ENCODE results near the gene HOXA6.

HOXA6 gene

GRCh38 chr7:27161214-27161720 is 13.7 kb upstream of the HOXA6 start:
- peak; percentile 14 for DNase-seq (ENCODE audit: low spot score)

GRCh38 chr7:27160546-27161213 is 13.1 kb upstream of the HOXA6 start:
- peak; percentile 79 for DNase-seq (ENCODE audit: low spot score)

- DNase-seq (ENCODE audit: low spot score): no peak
These were observed 12.6 kb upstream of the HOXA6 start for GRCh38 chr7:27160145-27160545.

- no peak for DNase-seq (ENCODE audit: low spot score)
These were observed 11.9 kb upstream of the HOXA6 start for GRCh38 chr7:27159266-27160144.

GRCh38 chr7:27158436-27159265 is 11.1 kb upstream of the HOXA6 start:
- no peak for DNase-seq (ENCODE audit: low spot score)

GRCh38 chr7:27157702-27158431 is 10.3 kb upstream of the HOXA6 start:
- DNase-seq (ENCODE audit: low spot score): no peak

- DNase-seq (ENCODE audit: low spot score): peak; percentile 23
These were observed 9.5 kb upstream of the HOXA6 start for GRCh38 chr7:27156916-27157701.

- peak; percentile 83 for DNase-seq (ENCODE audit: low spot score)
These were observed 8.9 kb upstream of the HOXA6 start, which contains the start of gene HOXA7 for GRCh38 chr7:27156508-27156898. Gene HOXA7 (minus strand): TSS chr7:27156675. CDS start chr7:27156545, 130 bp downstream.

GRCh38 chr7:27155816-27156507 is 8.4 kb upstream of the HOXA6 start:
- peak; percentile 61 for DNase-seq (ENCODE audit: low spot score)

- no peak for DNase-seq (ENCODE audit: low spot score)
These were observed 7.6 kb upstream of the HOXA6 start for GRCh38 chr7:27154901-27155815.

- no peak for DNase-seq (ENCODE audit: low spot score)
These were observed 6.8 kb upstream of the HOXA6 start for GRCh38 chr7:27154369-27154768.

GRCh38 chr7:27153526-27153925 is 6.0 kb upstream of the HOXA6 start:
- no peak for DNase-seq (ENCODE audit: low spot score)

- DNase-seq (ENCODE audit: low spot score): no peak
These were observed 5.4 kb upstream of the HOXA6 start for GRCh38 chr7:27152816-27153442.

GRCh38 chr7:27151931-27152815 is 4.6 kb upstream of the HOXA6 start, which contains the start of gene HOXA3:
Gene HOXA3 (minus strand): TSS chr7:27152583. CDS start chr7:27110640, 41,943 bp downstream.
- DNase-seq (ENCODE audit: low spot score): peak; percentile 66

GRCh38 chr7:27151341-27151930 is 3.9 kb upstream of the HOXA6 start:
- DNase-seq (ENCODE audit: low spot score): no peak

GRCh38 chr7:27150568-27151340 is 3.2 kb upstream of the HOXA6 start:
- DNase-seq (ENCODE audit: low spot score): peak; percentile 92
